SK-N-SH treated with all-trans-retinoic acid at 6 μM for 48 hours (cell line): ENCODE measurements around the gene KIF13A.

Source experiments
- ARNTL ChIP-seq: fragments of 450-650 bp; formaldehyde crosslinking; IDR thresholded peaks from 2 replicates; pipeline ENCODE4 v1.5.0; 2020; ENCODE audit warnings: low read depth, mild to moderate bottlenecking, moderate library complexity, borderline replicate concordance
- ESRRG ChIP-seq: fragments of 250-450 bp; sonication (Bioruptor Pico); IDR thresholded peaks from 2 replicates; pipeline ENCODE4 v1.6.1; 2021; ENCODE audit warnings: mild to moderate bottlenecking
- OSR1 ChIP-seq: fragments of 250-450 bp; sonication (Bioruptor Pico); IDR thresholded peaks from 2 replicates; pipeline ENCODE4 v1.8.0; 2022; ENCODE audit warnings: moderate library complexity, mild to moderate bottlenecking, inconsistent platforms
- ZFP3 ChIP-seq: fragments of 250-450 bp; sonication (Bioruptor Pico); IDR thresholded peaks from 2 replicates; pipeline ENCODE4 v1.5.0; 2020; ENCODE audit warnings: mild to moderate bottlenecking, moderate library complexity
- ZFP30 ChIP-seq: fragments of 450-650 bp; formaldehyde crosslinking; IDR thresholded peaks from 2 replicates; pipeline ENCODE4 v1.5.0; 2022; ENCODE audit warnings: mild to moderate bottlenecking, moderate library complexity
- TF ChIP-seq, protein P1 (sequence below): fragments of 250-450 bp; sonication (Bioruptor Pico); IDR thresholded peaks from 2 replicates; pipeline ENCODE4 v1.8.0; 2021; ENCODE audit warnings: low read depth, mild to moderate bottlenecking, moderate library complexity, borderline replicate concordance
- TF ChIP-seq, protein P2 (sequence below): fragments of 250-450 bp; sonication (Bioruptor Pico); IDR thresholded peaks from 2 replicates; pipeline ENCODE4 v1.5.1; 2020; ENCODE audit warnings: low read depth, mild to moderate bottlenecking, moderate library complexity

DNA sequence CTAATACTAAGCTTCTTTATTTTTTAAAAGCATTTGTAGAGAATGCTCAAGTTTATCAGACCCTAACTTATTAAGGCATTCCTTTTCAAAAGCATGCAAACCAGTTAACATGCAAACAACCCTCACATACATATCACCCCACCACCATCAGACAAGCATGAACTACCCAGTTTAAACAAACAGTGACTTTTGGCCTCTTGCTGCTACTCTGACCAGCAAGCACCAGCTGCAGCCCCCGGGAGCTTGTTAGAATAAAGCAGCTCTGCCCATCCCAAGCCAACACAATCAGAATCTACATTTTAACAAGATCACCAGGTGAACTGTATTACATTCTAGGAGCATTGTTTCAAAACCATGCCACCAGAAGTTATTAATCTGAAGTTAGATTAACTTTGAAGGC lies 274.9 kb downstream of the KIF13A start:
- TF ChIP-seq, protein P1, sequence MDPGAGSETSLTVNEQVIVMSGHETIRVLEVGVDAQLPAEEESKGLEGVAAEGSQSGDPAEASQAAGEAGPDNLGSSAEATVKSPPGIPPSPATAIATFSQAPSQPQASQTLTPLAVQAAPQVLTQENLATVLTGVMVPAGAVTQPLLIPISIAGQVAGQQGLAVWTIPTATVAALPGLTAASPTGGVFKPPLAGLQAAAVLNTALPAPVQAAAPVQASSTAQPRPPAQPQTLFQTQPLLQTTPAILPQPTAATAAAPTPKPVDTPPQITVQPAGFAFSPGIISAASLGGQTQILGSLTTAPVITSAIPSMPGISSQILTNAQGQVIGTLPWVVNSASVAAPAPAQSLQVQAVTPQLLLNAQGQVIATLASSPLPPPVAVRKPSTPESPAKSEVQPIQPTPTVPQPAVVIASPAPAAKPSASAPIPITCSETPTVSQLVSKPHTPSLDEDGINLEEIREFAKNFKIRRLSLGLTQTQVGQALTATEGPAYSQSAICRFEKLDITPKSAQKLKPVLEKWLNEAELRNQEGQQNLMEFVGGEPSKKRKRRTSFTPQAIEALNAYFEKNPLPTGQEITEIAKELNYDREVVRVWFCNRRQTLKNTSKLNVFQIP (CRISPR knock-in tag), result no peak
- no peak for TF ChIP-seq ZFP30
- TF ChIP-seq ESRRG, result no peak
- TF ChIP-seq, protein P2, sequence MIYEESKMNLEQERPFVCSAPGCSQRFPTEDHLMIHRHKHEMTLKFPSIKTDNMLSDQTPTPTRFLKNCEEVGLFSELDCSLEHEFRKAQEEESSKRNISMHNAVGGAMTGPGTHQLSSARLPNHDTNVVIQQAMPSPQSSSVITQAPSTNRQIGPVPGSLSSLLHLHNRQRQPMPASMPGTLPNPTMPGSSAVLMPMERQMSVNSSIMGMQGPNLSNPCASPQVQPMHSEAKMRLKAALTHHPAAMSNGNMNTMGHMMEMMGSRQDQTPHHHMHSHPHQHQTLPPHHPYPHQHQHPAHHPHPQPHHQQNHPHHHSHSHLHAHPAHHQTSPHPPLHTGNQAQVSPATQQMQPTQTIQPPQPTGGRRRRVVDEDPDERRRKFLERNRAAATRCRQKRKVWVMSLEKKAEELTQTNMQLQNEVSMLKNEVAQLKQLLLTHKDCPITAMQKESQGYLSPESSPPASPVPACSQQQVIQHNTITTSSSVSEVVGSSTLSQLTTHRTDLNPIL (CRISPR knock-in tag), result no peak
- no peak for TF ChIP-seq ARNTL (CRISPR knock-in tag)
- no peak for TF ChIP-seq OSR1 (CRISPR knock-in tag)
- no peak for TF ChIP-seq ZFP3 (CRISPR knock-in tag)
